K562 (cell line): ENCODE data around the gene SPNS1. TPM values are rescaled to one million over a fixed set of nuclear protein-coding genes. Genes with fewer than 3 reads are reported as not detected.

ENCODE experiments used
- ATF1 ChIP-seq, 2 experiments: fragments of 450-650 bp in 1 of 2; IDR thresholded peaks; 2 replicates each; pipeline ENCODE4 v1.6.1; 2016; ENCODE audit warnings: missing compliant biosample characterization in 1 of 2, missing genetic modification characterization in 1 of 2
- ELF1 ChIP-seq: fragments of 200-800 bp; sonication (Bioruptor generic); IDR thresholded peaks from 2 replicates; pipeline ENCODE4 v1.6.1; 2016; ENCODE audit warnings: missing genetic modification characterization, missing compliant biosample characterization
- KDM4B ChIP-seq, 2 experiments: fragments of 450-650 bp in 1 of 2; sonication (generic) in 1 of 2; IDR thresholded peaks; 2 replicates each; pipeline ENCODE4 v1.6.1; 2016 to 2017; ENCODE audit warnings: borderline replicate concordance in 2 of 2, antibody characterized with exemption in 1 of 2, low read depth in 1 of 2, mild to moderate bottlenecking in 1 of 2
- MAFF ChIP-seq: IDR thresholded peaks from 2 replicates; pipeline ENCODE4 v1.6.1; 2012; ENCODE audit warnings: low read length, improper control_type of control experiment
- MCM5 ChIP-seq: fragments of 450-650 bp; IDR thresholded peaks from 2 replicates; pipeline ENCODE4 v1.6.1; 2016; ENCODE audit warnings: low read depth
- NCOA1 ChIP-seq: fragments of 450-650 bp; IDR thresholded peaks from 2 replicates; pipeline ENCODE4 v1.6.1; 2016; ENCODE audit warnings: low read depth
- NR1H2 ChIP-seq: sonication (generic); formaldehyde crosslinking; IDR thresholded peaks from 2 replicates; pipeline ENCODE4 v1.4.0; 2020; ENCODE audit warnings: mild to moderate bottlenecking, missing genetic modification reagents
- POLR2A ChIP-seq: fragments of 450-650 bp; conservative IDR thresholded peaks from 2 replicates; pipeline ENCODE4 v1.6.1; 2016
- RAD51 ChIP-seq: fragments of 450-650 bp; IDR thresholded peaks from 2 replicates; pipeline ENCODE4 v1.7.1; 2016; ENCODE audit warnings: low read depth, mild to moderate bottlenecking, borderline replicate concordance
- SRSF7 ChIP-seq: fragments of 200-400 bp; formaldehyde crosslinking; optimal IDR thresholded peaks from 2 replicates; pipeline ENCODE3; 2017; ENCODE audit warnings: mild to moderate bottlenecking, low read depth, low read length
- TEAD2 ChIP-seq: fragments of 450-650 bp; IDR thresholded peaks from 2 replicates; pipeline ENCODE4 v1.6.1; 2016; ENCODE audit warnings: missing genetic modification characterization, control low read depth, missing compliant biosample characterization
- ZNF175 ChIP-seq: fragments of 200-800 bp; sonication (Bioruptor generic); IDR thresholded peaks from 2 replicates; pipeline ENCODE4 v1.6.1; 2016; ENCODE audit warnings: low read depth, mild to moderate bottlenecking, missing genetic modification characterization, missing compliant biosample characterization
- ZNF316 ChIP-seq: fragments of 450-650 bp; IDR thresholded peaks from 2 replicates; pipeline ENCODE4 v1.6.1; 2016
- polyA plus RNA-seq, 8 experiments: library from polyadenylated mRNA; depleted of rRNA in 4 of 8; stranded (reverse) in 5 of 8; unstranded in 3 of 8; fragments of >200 nt; fragmentation: Nextera tagmentation in 2 of 8; fragmentation: Illumina TruSeq in 1 of 8; extraction: Ambion mirVana in 2 of 8; extraction: Trizol in 1 of 8; gene quantifications; 2 replicates each; pipeline versions ENCODE4 v1.2.1 to v1.2.3, GENCODE V29; 2011 to 2014; ENCODE audit warnings: inconsistent platforms in 1 of 8, missing spikeins in 1 of 8
- total RNA-seq, 7 experiments: library from RNA; depleted of rRNA in 6 of 7; stranded (reverse); fragments of >200 nt in 6 of 7; fragmentation: Illumina TruSeq in 2 of 7; extraction: Trizol in 2 of 7; gene quantifications; 2 replicates each; pipeline versions ENCODE4 v1.2.1 to v1.2.3, GENCODE V29; 2011 to 2021; ENCODE audit warnings: low replicate concordance in 1 of 7
- TF ChIP-seq, protein P1 (sequence below): sonication (generic); formaldehyde crosslinking; IDR thresholded peaks from 2 replicates; pipeline ENCODE4 v1.8.0; 2022; ENCODE audit warnings: mild to moderate bottlenecking, missing genetic modification reagents
- TF ChIP-seq, protein P2 (sequence below): sonication (generic); formaldehyde crosslinking; IDR thresholded peaks from 2 replicates; pipeline ENCODE4 v1.8.1; 2023; ENCODE audit warnings: missing genetic modification reagents, mild to moderate bottlenecking, borderline replicate concordance
- TF ChIP-seq, protein P3 (sequence below): fragments of 250-450 bp; sonication (Bioruptor Pico); IDR thresholded peaks from 2 replicates; pipeline ENCODE4 v1.4.0; 2020; ENCODE audit warnings: mild to moderate bottlenecking
- TF ChIP-seq, protein P4 (sequence below): fragments of 200-800 bp; sonication (Bioruptor generic); IDR thresholded peaks from 2 replicates; pipeline ENCODE4 v1.6.1; 2017; ENCODE audit warnings: missing genetic modification characterization, missing compliant biosample characterization
- TF ChIP-seq, protein P5 (sequence below): fragments of 450-650 bp; IDR thresholded peaks from 2 replicates; pipeline ENCODE4 v1.6.1; 2016

Gene SPNS1
- total and polyA plus RNA-seq, 9 of the 15 experiments (the other 6 are each of a cell fraction or from before 2014, with no cell fraction given): 0.58 to 64.9 (median 13.7) TPM

DNA sequence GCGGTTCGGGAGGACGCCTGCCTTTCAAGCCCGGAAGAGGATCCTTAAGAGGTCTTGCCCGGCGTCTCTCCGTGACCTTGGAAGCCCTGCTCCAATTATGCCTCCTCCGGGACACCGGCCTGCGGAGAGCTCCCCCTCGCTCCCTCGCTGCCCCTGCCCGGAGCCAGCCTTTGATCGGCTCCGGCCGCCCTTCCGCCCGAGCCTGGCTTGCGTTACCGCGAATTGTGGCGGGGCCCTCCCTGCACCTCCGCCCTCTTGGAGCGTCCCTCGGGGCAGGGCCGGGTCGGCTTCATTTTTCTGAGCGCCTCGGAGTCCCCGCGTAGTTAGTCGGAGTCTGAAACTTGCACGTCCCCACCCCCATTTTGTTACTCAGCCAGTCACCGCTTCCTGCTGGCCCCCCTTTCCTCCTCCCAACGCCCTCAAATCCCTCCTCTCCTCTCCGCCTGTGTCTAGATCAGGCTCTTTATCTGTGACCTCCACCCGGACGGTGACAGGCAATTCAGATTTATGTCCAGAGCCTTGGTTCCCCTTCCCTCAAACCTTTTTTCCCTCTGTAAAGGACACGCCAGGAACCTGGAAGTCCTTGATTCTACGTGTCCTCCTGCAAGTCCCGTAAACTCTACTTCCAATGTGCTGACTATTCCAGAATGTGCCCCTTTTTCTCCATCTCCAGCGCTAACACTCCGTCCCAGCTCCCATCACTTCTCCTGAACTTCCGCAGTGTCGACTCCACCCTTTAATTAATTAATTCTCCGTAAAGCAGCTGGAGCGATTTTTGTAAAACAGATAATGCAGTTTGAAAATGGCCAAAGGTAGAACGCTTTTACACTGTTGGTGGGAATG lies 49.0 kb upstream of the SPNS1 start (continued):
- TF ChIP-seq, protein P1, sequence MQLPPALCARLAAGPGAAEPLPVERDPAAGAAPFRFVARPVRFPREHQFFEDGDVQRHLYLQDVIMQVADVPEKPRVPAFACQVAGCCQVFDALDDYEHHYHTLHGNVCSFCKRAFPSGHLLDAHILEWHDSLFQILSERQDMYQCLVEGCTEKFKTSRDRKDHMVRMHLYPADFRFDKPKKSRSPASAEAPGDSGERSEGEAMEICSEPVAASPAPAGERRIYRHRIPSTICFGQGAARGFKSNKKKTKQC (CRISPR knock-in tag): no peak; the same call in 1 of the 2 replicates
- no peak for TF ChIP-seq ATF1 (CRISPR knock-in tag; IDR thresholded peaks at IDR 0.05)
- peak; percentile 58 for TF ChIP-seq ATF1 (tag; IDR thresholded peaks at IDR 0.05)
- TF ChIP-seq TEAD2 (tag): no peak
- TF ChIP-seq ZNF316: peak; percentile 81
- no peak for TF ChIP-seq MCM5
- TF ChIP-seq, protein P2, sequence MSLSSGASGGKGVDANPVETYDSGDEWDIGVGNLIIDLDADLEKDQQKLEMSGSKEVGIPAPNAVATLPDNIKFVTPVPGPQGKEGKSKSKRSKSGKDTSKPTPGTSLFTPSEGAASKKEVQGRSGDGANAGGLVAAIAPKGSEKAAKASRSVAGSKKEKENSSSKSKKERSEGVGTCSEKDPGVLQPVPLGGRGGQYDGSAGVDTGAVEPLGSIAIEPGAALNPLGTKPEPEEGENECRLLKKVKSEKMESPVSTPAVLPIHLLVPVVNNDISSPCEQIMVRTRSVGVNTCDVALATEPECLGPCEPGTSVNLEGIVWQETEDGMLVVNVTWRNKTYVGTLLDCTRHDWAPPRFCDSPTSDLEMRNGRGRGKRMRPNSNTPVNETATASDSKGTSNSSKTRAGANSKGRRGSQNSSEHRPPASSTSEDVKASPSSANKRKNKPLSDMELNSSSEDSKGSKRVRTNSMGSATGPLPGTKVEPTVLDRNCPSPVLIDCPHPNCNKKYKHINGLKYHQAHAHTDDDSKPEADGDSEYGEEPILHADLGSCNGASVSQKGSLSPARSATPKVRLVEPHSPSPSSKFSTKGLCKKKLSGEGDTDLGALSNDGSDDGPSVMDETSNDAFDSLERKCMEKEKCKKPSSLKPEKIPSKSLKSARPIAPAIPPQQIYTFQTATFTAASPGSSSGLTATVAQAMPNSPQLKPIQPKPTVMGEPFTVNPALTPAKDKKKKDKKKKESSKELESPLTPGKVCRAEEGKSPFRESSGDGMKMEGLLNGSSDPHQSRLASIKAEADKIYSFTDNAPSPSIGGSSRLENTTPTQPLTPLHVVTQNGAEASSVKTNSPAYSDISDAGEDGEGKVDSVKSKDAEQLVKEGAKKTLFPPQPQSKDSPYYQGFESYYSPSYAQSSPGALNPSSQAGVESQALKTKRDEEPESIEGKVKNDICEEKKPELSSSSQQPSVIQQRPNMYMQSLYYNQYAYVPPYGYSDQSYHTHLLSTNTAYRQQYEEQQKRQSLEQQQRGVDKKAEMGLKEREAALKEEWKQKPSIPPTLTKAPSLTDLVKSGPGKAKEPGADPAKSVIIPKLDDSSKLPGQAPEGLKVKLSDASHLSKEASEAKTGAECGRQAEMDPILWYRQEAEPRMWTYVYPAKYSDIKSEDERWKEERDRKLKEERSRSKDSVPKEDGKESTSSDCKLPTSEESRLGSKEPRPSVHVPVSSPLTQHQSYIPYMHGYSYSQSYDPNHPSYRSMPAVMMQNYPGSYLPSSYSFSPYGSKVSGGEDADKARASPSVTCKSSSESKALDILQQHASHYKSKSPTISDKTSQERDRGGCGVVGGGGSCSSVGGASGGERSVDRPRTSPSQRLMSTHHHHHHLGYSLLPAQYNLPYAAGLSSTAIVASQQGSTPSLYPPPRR: no peak
- peak; percentile 84 for TF ChIP-seq POLR2A
- TF ChIP-seq NR1H2 (CRISPR knock-in tag): 0 out of 2 replicates have a peak, but pooled peaks have one; percentile 32
- TF ChIP-seq, protein P3, sequence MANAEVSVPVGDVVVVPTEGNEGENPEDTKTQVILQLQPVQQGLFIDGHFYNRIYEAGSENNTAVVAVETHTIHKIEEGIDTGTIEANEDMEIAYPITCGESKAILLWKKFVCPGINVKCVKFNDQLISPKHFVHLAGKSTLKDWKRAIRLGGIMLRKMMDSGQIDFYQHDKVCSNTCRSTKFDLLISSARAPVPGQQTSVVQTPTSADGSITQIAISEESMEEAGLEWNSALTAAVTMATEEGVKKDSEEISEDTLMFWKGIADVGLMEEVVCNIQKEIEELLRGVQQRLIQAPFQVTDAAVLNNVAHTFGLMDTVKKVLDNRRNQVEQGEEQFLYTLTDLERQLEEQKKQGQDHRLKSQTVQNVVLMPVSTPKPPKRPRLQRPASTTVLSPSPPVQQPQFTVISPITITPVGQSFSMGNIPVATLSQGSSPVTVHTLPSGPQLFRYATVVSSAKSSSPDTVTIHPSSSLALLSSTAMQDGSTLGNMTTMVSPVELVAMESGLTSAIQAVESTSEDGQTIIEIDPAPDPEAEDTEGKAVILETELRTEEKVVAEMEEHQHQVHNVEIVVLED (CRISPR knock-in tag): no peak
- TF ChIP-seq KDM4B (IDR thresholded peaks at IDR 0.05; ENCODE audit: borderline replicate concordance in 2 of 2, low read depth in 1 of 2): peak in 1 of 2 experiments; percentile 79; a peak in 1 of 4 replicates
- TF ChIP-seq ELF1 (tag): peak; percentile 82; the same call in 1 of the 2 replicates
- TF ChIP-seq, protein P4, sequence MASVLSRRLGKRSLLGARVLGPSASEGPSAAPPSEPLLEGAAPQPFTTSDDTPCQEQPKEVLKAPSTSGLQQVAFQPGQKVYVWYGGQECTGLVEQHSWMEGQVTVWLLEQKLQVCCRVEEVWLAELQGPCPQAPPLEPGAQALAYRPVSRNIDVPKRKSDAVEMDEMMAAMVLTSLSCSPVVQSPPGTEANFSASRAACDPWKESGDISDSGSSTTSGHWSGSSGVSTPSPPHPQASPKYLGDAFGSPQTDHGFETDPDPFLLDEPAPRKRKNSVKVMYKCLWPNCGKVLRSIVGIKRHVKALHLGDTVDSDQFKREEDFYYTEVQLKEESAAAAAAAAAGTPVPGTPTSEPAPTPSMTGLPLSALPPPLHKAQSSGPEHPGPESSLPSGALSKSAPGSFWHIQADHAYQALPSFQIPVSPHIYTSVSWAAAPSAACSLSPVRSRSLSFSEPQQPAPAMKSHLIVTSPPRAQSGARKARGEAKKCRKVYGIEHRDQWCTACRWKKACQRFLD (CRISPR knock-in tag): peak; percentile 76; the same call in 1 of the 2 replicates
- no peak for TF ChIP-seq SRSF7
- TF ChIP-seq ZNF175: 0 out of 2 replicates have a peak, but pooled peaks have one; percentile 27
- TF ChIP-seq, protein P5, sequence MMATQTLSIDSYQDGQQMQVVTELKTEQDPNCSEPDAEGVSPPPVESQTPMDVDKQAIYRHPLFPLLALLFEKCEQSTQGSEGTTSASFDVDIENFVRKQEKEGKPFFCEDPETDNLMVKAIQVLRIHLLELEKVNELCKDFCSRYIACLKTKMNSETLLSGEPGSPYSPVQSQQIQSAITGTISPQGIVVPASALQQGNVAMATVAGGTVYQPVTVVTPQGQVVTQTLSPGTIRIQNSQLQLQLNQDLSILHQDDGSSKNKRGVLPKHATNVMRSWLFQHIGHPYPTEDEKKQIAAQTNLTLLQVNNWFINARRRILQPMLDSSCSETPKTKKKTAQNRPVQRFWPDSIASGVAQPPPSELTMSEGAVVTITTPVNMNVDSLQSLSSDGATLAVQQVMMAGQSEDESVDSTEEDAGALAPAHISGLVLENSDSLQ: peak; percentile 98
- peak; percentile 19; the same call in 1 of the 2 replicates for TF ChIP-seq MAFF
- TF ChIP-seq RAD51: peak; percentile 26; the same call in 1 of the 2 replicates
- TF ChIP-seq NCOA1: peak; percentile 86
